K562 (cell line): ENCODE results near the gene SAMD11. TPM values are rescaled to one million over a fixed set of nuclear protein-coding genes. Genes with fewer than 3 reads are reported as not detected.

Experiments
- ATAC-seq: fragments of 200-7000 bp; cut with Tn5 transposase; 3 replicates; pipeline ENCODE4 v1.9.1; 2020; ENCODE audit warnings: moderate library complexity
- Bru-seq: library from RNA; stranded (reverse); fragments of 400-500 nt; gene quantifications from one replicate; lab custom pipeline; 2021; lab: Mats Ljungman, UMichigan
- BruChase-seq, 2 experiments: library from RNA; stranded (reverse); fragments of 400-500 nt; gene quantifications; one replicate each; lab custom pipeline; 2021; lab: Mats Ljungman, UMichigan
- BruUV-seq: library from RNA; stranded (reverse); fragments of 400-500 nt; replicated peaks from 2 replicates; lab custom pipeline; 2021; lab: Mats Ljungman, UMichigan
- CTCF ChIA-PET: fragments of 300-600 bp; formaldehyde crosslinking; extraction: SDS; loops from one replicate; lab custom pipeline; 2021; ENCODE audit warnings: low intra/inter-chr PET ratio; lab: Yijun Ruan, JAX
- POLR2A ChIA-PET: fragments of 300-600, 350-650 bp; sonication (Branson Sonifier 250); formaldehyde crosslinking; extraction: SDS; loops from one replicate; lab custom pipeline; 2021; ENCODE audit warnings: antibody characterized with exemption, inconsistent platforms; lab: Yijun Ruan, JAX
- DNase-seq, 4 experiments: peaks; one replicate each; pipeline versions ENCODE4 v3.0.0 to v3.0.0-alpha.2; 2011 to 2018; ENCODE audit warnings: low spot score in 3 of 4, mixed read lengths in 3 of 4; ENCODE audit errors: extremely low read depth in 1 of 4
- FAIRE-seq: peaks from 2 replicates; lab custom pipeline; 2011; peaks lifted over from hg19 to GRCh38; lab: Jason Lieb, UNC
- H2AFZ ChIP-seq: 2 replicates; pipeline ENCODE4 v1.6.0; 2011; ENCODE audit warnings: low read depth, low read length, control low read depth, inconsistent platforms
- H3K27ac ChIP-seq: fragments of 200-600 bp; 3 replicates; pipeline ENCODE4 v1.8.0; 2011; ENCODE audit warnings: low read depth, mild to moderate bottlenecking, control low read depth, inconsistent platforms, low read length, moderate library complexity, mixed read lengths; ENCODE audit errors: extremely low read depth
- H3K27me3 ChIP-seq, 2 experiments: fragments of 300-600 bp in 1 of 2; 2 replicates in 1 of 2; 3 replicates in 1 of 2; pipeline versions ENCODE4 v1.6.0 to v1.8.0; 2011; ENCODE audit warnings: inconsistent platforms in 2 of 2, low read length in 2 of 2, mild to moderate bottlenecking in 1 of 2, mixed read lengths in 1 of 2, moderate library complexity in 1 of 2; ENCODE audit not compliant: control insufficient read depth in 2 of 2, insufficient read depth in 2 of 2
- H3K36me3 ChIP-seq: fragments of 300-600 bp; 3 replicates; pipeline ENCODE4 v1.8.0; 2011; ENCODE audit warnings: mild to moderate bottlenecking, low read length, inconsistent platforms; ENCODE audit not compliant: control insufficient read depth, insufficient read depth
- H3K4me1 ChIP-seq, 2 experiments: fragments of 200-600 bp in 1 of 2; replicated peaks in 1 of 2; 2 replicates in 1 of 2; 3 replicates in 1 of 2; pipeline versions ENCODE4 v1.5.1 to v1.8.0; 2011; ENCODE audit warnings: inconsistent platforms in 2 of 2, low read length in 2 of 2, mild to moderate bottlenecking in 1 of 2, mixed read lengths in 1 of 2, moderate library complexity in 1 of 2; ENCODE audit not compliant: control insufficient read depth in 2 of 2, insufficient read depth in 2 of 2
- H3K4me2 ChIP-seq: 2 replicates; pipeline ENCODE4 v1.6.1; 2011; ENCODE audit warnings: low read length, control low read depth, inconsistent platforms, mixed read lengths; ENCODE audit not compliant: insufficient read depth
- H3K4me3 ChIP-seq: fragments of 200-600 bp; sonication (generic), shearing (Covaris generic); 2 replicates; pipeline ENCODE4 v1.5.1; 2016; ENCODE audit warnings: control low read depth, inconsistent platforms
- H3K79me2 ChIP-seq: fragments of 200-600 bp; 3 replicates; pipeline ENCODE4 v1.8.0; 2011; ENCODE audit warnings: low read length, inconsistent platforms; ENCODE audit not compliant: control insufficient read depth, insufficient read depth
- H3K9ac ChIP-seq, 2 experiments: 2 replicates each; pipeline versions ENCODE4 v1.6.0 to v1.6.1; 2011; ENCODE audit warnings: low read depth in 2 of 2, low read length in 2 of 2, control low read depth in 1 of 2, inconsistent platforms in 1 of 2, mild to moderate bottlenecking in 1 of 2, mixed read lengths in 1 of 2; ENCODE audit not compliant: insufficient read depth in 1 of 2
- H3K9me1 ChIP-seq: one replicate; pipeline ENCODE4 v1.6.0; 2011; ENCODE audit warnings: inconsistent platforms, mild to moderate bottlenecking, low read length, moderate library complexity; ENCODE audit not compliant: control insufficient read depth, insufficient read depth
- H3K9me3 ChIP-seq: replicated peaks from 2 replicates; pipeline ENCODE4 v1.5.1; 2011; ENCODE audit warnings: low read depth, low read length, inconsistent platforms; ENCODE audit not compliant: control insufficient read depth, insufficient read depth
- H4K20me1 ChIP-seq: replicated peaks from 2 replicates; pipeline ENCODE4 v1.6.1; 2011; ENCODE audit warnings: low read length, inconsistent platforms, mixed read lengths; ENCODE audit not compliant: control insufficient read depth, insufficient read depth
- BMI1 ChIP-seq: fragments of 150-350 bp; IDR thresholded peaks from 2 replicates; pipeline ENCODE4 v1.6.1; 2014; ENCODE audit warnings: low read length
- FOXK1 ChIP-seq: sonication (generic); formaldehyde crosslinking; IDR thresholded peaks from 2 replicates; pipeline ENCODE4 v1.8.0; 2022; ENCODE audit warnings: missing genetic modification reagents, mild to moderate bottlenecking, borderline replicate concordance
- HOMEZ ChIP-seq: fragments of 250-450 bp; sonication (Bioruptor Pico); IDR thresholded peaks from 2 replicates; pipeline ENCODE4 v1.4.0; 2020; ENCODE audit warnings: mild to moderate bottlenecking, moderate library complexity
- KDM5B ChIP-seq: fragments of 200-600 bp; sonication (generic); IDR thresholded peaks from 2 replicates; pipeline ENCODE4 v1.6.1; 2012; ENCODE audit warnings: low read depth, mild to moderate bottlenecking, moderate library complexity, low read length, control low read depth, inconsistent platforms; ENCODE audit not compliant: insufficient replicate concordance
- MEIS2 ChIP-seq: fragments of 450-650 bp; IDR thresholded peaks from 2 replicates; pipeline ENCODE4 v1.6.1; 2014; ENCODE audit warnings: mild to moderate bottlenecking; ENCODE audit not compliant: partially characterized antibody
- RBBP5 ChIP-seq: fragments of 200-600 bp; sonication (generic); IDR thresholded peaks from 2 replicates; pipeline ENCODE4 v1.6.1; 2012; ENCODE audit warnings: borderline replicate concordance, mild to moderate bottlenecking, low read length, control low read depth, inconsistent platforms; ENCODE audit not compliant: insufficient read depth, poor library complexity, severe bottlenecking
- RCOR1 ChIP-seq, 2 experiments: IDR thresholded peaks; 2 replicates each; pipeline ENCODE4 v1.6.1; 2012; ENCODE audit warnings: low read depth in 2 of 2, low read length in 2 of 2, borderline replicate concordance in 1 of 2, improper control_type of control experiment in 1 of 2
- TBP ChIP-seq: optimal IDR thresholded peaks from 2 replicates; pipeline ENCODE3; 2011; ENCODE audit warnings: low read depth, low read length, improper control_type of control experiment
- TEAD2 ChIP-seq: fragments of 450-650 bp; IDR thresholded peaks from 2 replicates; pipeline ENCODE4 v1.6.1; 2016; ENCODE audit warnings: missing genetic modification characterization, control low read depth, missing compliant biosample characterization
- VEZF1 ChIP-seq: fragments of 200-800 bp; sonication (Bioruptor generic); IDR thresholded peaks from 2 replicates; pipeline ENCODE4 v1.6.1; 2017; ENCODE audit warnings: missing genetic modification characterization, missing compliant biosample characterization
- ZNF165 ChIP-seq: fragments of 250-450 bp; sonication (Bioruptor Pico); IDR thresholded peaks from 2 replicates; pipeline ENCODE4 v1.4.0; 2020; ENCODE audit warnings: borderline replicate concordance
- ZNF197 ChIP-seq: fragments of 200-800 bp; sonication (Bioruptor generic); IDR thresholded peaks from 2 replicates; pipeline ENCODE4 v1.6.1; 2016; ENCODE audit warnings: low read depth, missing genetic modification characterization, missing compliant biosample characterization
- WGBS: fragments of 100-300 bp; shearing (Covaris generic); methylation state at CpG from one replicate; pipeline ENCODE4 v1.1.6; 2016; ENCODE audit warnings: low coverage, mixed read lengths; ENCODE audit not compliant: insufficient coverage; ENCODE audit errors: missing lambda C conversion rate; 5-methylcytosine and 5-hydroxymethylcytosine counted together
- in situ Hi-C: fragments of 300-500 bp; cut with MboI; formaldehyde crosslinking; loops from 4 replicates; pipeline ENCODE4 v1.15.0; 2018; ENCODE audit warnings: inconsistent platforms, mixed read lengths
- intact Hi-C: fragments of 100-400 bp; cut with micrococcal nuclease; formaldehyde crosslinking; loops from 2 replicates; pipeline ENCODE4 v1.14.2; 2022
- long read RNA-seq, 3 experiments: library from polyadenylated mRNA in 2 of 3; library from RNA in 1 of 3; unstranded in 2 of 3; stranded (forward) in 1 of 3; transcript quantifications; one replicate each; pipeline ENCODE4 v2.0.0, GENCODE V29; 2019 to 2022
- polyA minus RNA-seq, 3 experiments: library from RNA; depleted of rRNA, polyadenylated mRNA; stranded (reverse); fragments of >200 nt; gene quantifications; 2 replicates each; pipeline ENCODE4 v1.2.3, GENCODE V29; 2011
- polyA plus RNA-seq, 8 experiments: library from polyadenylated mRNA; depleted of rRNA in 4 of 8; stranded (reverse) in 5 of 8; unstranded in 3 of 8; fragments of >200 nt; fragmentation: Nextera tagmentation in 2 of 8; fragmentation: Illumina TruSeq in 1 of 8; extraction: Ambion mirVana in 2 of 8; extraction: Trizol in 1 of 8; gene quantifications; 2 replicates each; pipeline versions ENCODE4 v1.2.1 to v1.2.3, GENCODE V29; 2011 to 2014; ENCODE audit warnings: inconsistent platforms in 1 of 8, missing spikeins in 1 of 8
- total RNA-seq, 7 experiments: library from RNA; depleted of rRNA in 6 of 7; stranded (reverse); fragments of >200 nt in 6 of 7; fragmentation: Illumina TruSeq in 2 of 7; extraction: Trizol in 2 of 7; gene quantifications; 2 replicates each; pipeline versions ENCODE4 v1.2.1 to v1.2.3, GENCODE V29; 2011 to 2021; ENCODE audit warnings: low replicate concordance in 1 of 7

SAMD11 gene
- 0.42 and 1.3 TPM in 2 replicates for total RNA-seq (2011; cell fraction: chromatin; rRNA removed; ENCODE audit: low replicate concordance)
- 1.2 and 1.8 TPM in 2 replicates for total RNA-seq (2011; cell fraction: nucleolus; rRNA removed)
- 0.31 and 0.44 TPM in 2 replicates for total RNA-seq (2011; cell fraction: nucleoplasm; rRNA removed)
- total RNA-seq (2014; rRNA removed) (0.41 and 0.82 TPM in 2 replicates), total RNA-seq (2014; rRNA removed; fragmentation: Illumina TruSeq; extraction: Trizol) (0.07 TPM in 1 of 2 replicates, not detected in the other), total RNA-seq (2015; rRNA removed; fragmentation: Illumina TruSeq; extraction: Trizol) (0.11 and 0.26 TPM in 2 replicates), total RNA-seq (2021) (0.38 and 0.49 TPM in 2 replicates), polyA plus RNA-seq (2011; rRNA removed) (0.24 and 0.31 TPM in 2 replicates), polyA plus RNA-seq (2014; fragmentation: Illumina TruSeq; extraction: Trizol) (not detected in 2 replicates), polyA plus RNA-seq (2014; fragmentation: Nextera tagmentation; extraction: Ambion mirVana) (under 1 TPM in 1 of 2 experiments, not detected in 1; 0.08 TPM), polyA plus RNA-seq (2014; rRNA removed) (0.07 and 0.32 TPM in 2 replicates), polyA minus RNA-seq (2011; rRNA and poly(A)+ RNA removed) (not detected in 2 replicates), Bru-seq, nascent RNA (percentile 25 among the genes with signal in this experiment), BruChase-seq, experiment 1, labeled RNA remaining after a 2-hour chase (percentile 17 among the genes with signal in this experiment), BruChase-seq, experiment 2, labeled RNA remaining after a 6-hour chase (percentile 19 among the genes with signal in this experiment)
- 0.37 and 0.73 TPM in 2 replicates for polyA plus RNA-seq (2011; cell fraction: cytosol; rRNA removed)
- 1.6 and 3.1 TPM in 2 replicates for polyA plus RNA-seq (2011; cell fraction: nucleus; rRNA removed)
- polyA plus RNA-seq (2012): 0.36 and 0.64 TPM in 2 replicates
- 1.3 and 3.5 TPM in 2 replicates for polyA minus RNA-seq (2011; cell fraction: cytosol; rRNA and poly(A)+ RNA removed)
- polyA minus RNA-seq (2011; cell fraction: nucleus; rRNA and poly(A)+ RNA removed): 0.94 and 1.6 TPM in 2 replicates
- long read RNA-seq, experiment 1, partial matches to known transcripts: 1 of 2 reads
- long read RNA-seq, experiment 1, other reads (novel, unspliced or antisense): 1 of 2 reads
- long read RNA-seq, experiment 2, partial matches to known transcripts: 2 of 4 reads
- long read RNA-seq, experiment 2, other reads (novel, unspliced or antisense): 2 of 4 reads
- long read RNA-seq, experiment 3: 0 reads

GRCh38 chr1:923131-923990 is at the start of gene SAMD11:
Gene SAMD11 (plus strand): TSS chr1:923923. CDS start chr1:924432, 509 bp downstream.
- BruUV-seq: no TSS peak
- peak; percentile 54 for ATAC-seq
- CTCF ChIA-PET: interaction anchor here (0.5 kb wide), 1 partner anchor 18 kb away, joined by 5 read pairs; no protein-coding TSS in a partner anchor
- H3K9ac ChIP-seq: peak within 1 kb of the TSS in 1 of 2 experiments; percentile 87; a peak in 2 of 4 replicates
- no peaks in the 10 kb centered on the region for H3K36me3 ChIP-seq
- H3K4me1 ChIP-seq: peaks cover 21 to 95% of the 10 kb centered on the region in 2 experiments
- intact Hi-C loops: loop anchor here (5.0 kb wide), 1 partner anchor 139 kb away; no protein-coding TSS in a partner anchor
- H3K79me2 ChIP-seq: no peaks in the 10 kb centered on the region
- H3K27ac ChIP-seq: no peak within 1 kb of the TSS
- H2AFZ ChIP-seq: peak within 1 kb of the TSS; percentile 79
- H3K27me3 ChIP-seq: peaks cover 36 to 77% of the 10 kb centered on the region in 2 experiments
- H3K9me1 ChIP-seq: no peaks in the 10 kb centered on the region
- peak; percentile 76 to 94 (median 84) for DNase-seq
- WGBS: 4% methylated on average over 68 of the region's 72 CpGs
- in situ Hi-C loops: no loop called here
- FAIRE-seq: peak; percentile 19
- POLR2A ChIA-PET: interaction anchor here (0.7 kb wide), 1 partner anchor 28 kb away, joined by 4 read pairs; no protein-coding TSS in a partner anchor
- H3K4me3 ChIP-seq: peak within 1 kb of the TSS; percentile 44
- peaks cover 66% of the 10 kb centered on the region for H4K20me1 ChIP-seq
- H3K9me3 ChIP-seq: no peaks in the 10 kb centered on the region
- peak within 1 kb of the TSS; percentile 65 for H3K4me2 ChIP-seq
- TF ChIP-seq FOXK1 (CRISPR knock-in tag): no peak
- no peak for TF ChIP-seq ZNF197
- no peak for TF ChIP-seq BMI1
- 0 out of 4 replicates have a peak, but pooled peaks of 1 of the 2 experiments have one; percentile 31 for TF ChIP-seq RCOR1 (IDR thresholded peaks at IDR 0.05; ENCODE audit: borderline replicate concordance in 1 of 2, low read depth in 2 of 2, low read length in 2 of 2)
- peak; percentile 10 for TF ChIP-seq TBP
- no peak for TF ChIP-seq TEAD2 (tag)
- TF ChIP-seq KDM5B: no peak
- peak; percentile 84 for TF ChIP-seq VEZF1 (CRISPR knock-in tag)
- TF ChIP-seq HOMEZ (CRISPR knock-in tag): no peak
- TF ChIP-seq ZNF165 (CRISPR knock-in tag): no peak
- peak; percentile 14 for TF ChIP-seq RBBP5
- peak; percentile 29 for TF ChIP-seq MEIS2
